Esophagus muscularis mucosa (tissue), 4 donors: ENCODE results near the gene PCP4L1. TPM values are rescaled to one million over a fixed set of nuclear protein-coding genes. Genes with fewer than 3 reads are reported as not detected.

ENCODE experiments used
- DNase-seq: peaks from one replicate; pipeline ENCODE4 v3.0.0-alpha.2; 2017; ENCODE audit errors: extremely low spot score
- H3K27ac ChIP-seq, 4 donors: fragments of 200-600 bp; sonication (generic); replicated peaks in 1 of 4; 1 replicate in 3 of 4; 2 replicates in 1 of 4; pipeline ENCODE4 v1.5.1; 2016 to 2019; ENCODE audit warnings: mild to moderate bottlenecking in 1 of 4
- H3K27me3 ChIP-seq, 4 donors: fragments of 200-600 bp; sonication (generic); one replicate each; pipeline versions ENCODE4 v1.5.1 to v1.6.0; 2016 to 2019
- H3K36me3 ChIP-seq, 4 donors: fragments of 200-600 bp; sonication (generic); one replicate each; pipeline ENCODE4 v1.5.1; 2016 to 2019
- H3K4me1 ChIP-seq, 4 donors: fragments of 200-600 bp; sonication (generic); one replicate each; pipeline ENCODE4 v1.5.1; 2016 to 2019
- H3K4me3 ChIP-seq, 4 donors: fragments of 200-600 bp; sonication (generic); 1 replicate in 2 of 4; 2 replicates in 2 of 4; pipeline ENCODE4 v1.5.1; 2016 to 2019; ENCODE audit warnings: mild to moderate bottlenecking in 4 of 4, moderate library complexity in 1 of 4
- H3K9me3 ChIP-seq, 4 donors: fragments of 200-600 bp; sonication (generic); 1 replicate in 3 of 4; 2 replicates in 1 of 4; pipeline ENCODE4 v1.5.1; 2016 to 2019
- EP300 ChIP-seq: sonication (generic); formaldehyde crosslinking; IDR thresholded peaks from one replicate; pipeline ENCODE4 v1.6.1; 2017; ENCODE audit warnings: antibody characterized with exemption
- POLR2A ChIP-seq: fragments of 450-650 bp; IDR thresholded peaks from one replicate; pipeline ENCODE4 v1.6.1; 2017; ENCODE audit warnings: antibody characterized with exemption, moderate library complexity, mild to moderate bottlenecking, low read depth
- POLR2AphosphoS5 ChIP-seq, 2 donors: sonication (generic); formaldehyde crosslinking; IDR thresholded peaks; one replicate each; pipeline ENCODE4 v1.6.1; 2017; ENCODE audit warnings: antibody characterized with exemption in 2 of 2
- WGBS: methylation state at CpG from one replicate; pipeline ENCODE4 v1.1.5; 2018; 5-methylcytosine and 5-hydroxymethylcytosine counted together
- intact Hi-C: fragments of 100-400 bp; cut with DNase I; formaldehyde crosslinking; loops from one replicate; pipeline ENCODE4 v1.15.1; 2023
- total RNA-seq, 4 donors: library from RNA; depleted of rRNA; stranded (reverse); fragments of >200 nt; gene quantifications; one replicate each; pipeline versions ENCODE4 v1.1.0 to v1.2.1, GENCODE V29; 2016
- TF ChIP-seq, protein P1 (sequence below), 3 experiments: fragments of 200-600 bp in 2 of 3; fragments of 450-650 bp in 1 of 3; sonication (generic) in 2 of 3; IDR thresholded peaks; one replicate each; pipeline ENCODE4 v1.5.1; 2017 to 2019; ENCODE audit warnings: antibody characterized with exemption in 3 of 3, mild to moderate bottlenecking in 2 of 3, moderate library complexity in 1 of 3

The PCP4L1 gene
- total RNA-seq, 4 donors from 2014 or later, result 3.3 to 12.7 (median 6.7) TPM

DNA sequence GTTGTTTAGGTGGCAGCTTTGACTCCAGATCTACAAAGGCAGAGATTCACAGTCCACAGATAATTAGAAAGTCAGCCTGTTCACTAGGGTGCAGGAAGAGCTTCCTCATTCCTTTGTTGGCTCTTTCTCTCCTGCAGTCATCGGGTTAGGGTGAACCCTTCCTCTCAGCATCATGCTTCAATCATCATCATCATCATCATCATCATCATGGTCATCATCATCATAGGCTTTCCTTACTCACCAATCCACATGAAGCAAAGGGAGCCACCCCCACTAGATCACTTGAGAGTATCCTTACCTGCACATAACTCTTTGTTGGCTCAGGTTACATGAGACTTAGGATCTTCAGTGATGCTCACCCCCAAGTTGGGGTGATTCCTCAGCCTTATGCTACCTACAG is 32.2 kb downstream of the PCP4L1 start:
- H3K27ac ChIP-seq, result no peak overlapping the region
- no peaks in the 10 kb centered on the region for H3K9me3 ChIP-seq
- peaks cover 0 to 4% (median 0%) of the 10 kb centered on the region in 4 donors for H3K4me1 ChIP-seq
- H3K4me3 ChIP-seq, result no peak overlapping the region
- DNase-seq, result no peak
- no peaks in the 10 kb centered on the region for H3K36me3 ChIP-seq
- TF ChIP-seq, protein P1, sequence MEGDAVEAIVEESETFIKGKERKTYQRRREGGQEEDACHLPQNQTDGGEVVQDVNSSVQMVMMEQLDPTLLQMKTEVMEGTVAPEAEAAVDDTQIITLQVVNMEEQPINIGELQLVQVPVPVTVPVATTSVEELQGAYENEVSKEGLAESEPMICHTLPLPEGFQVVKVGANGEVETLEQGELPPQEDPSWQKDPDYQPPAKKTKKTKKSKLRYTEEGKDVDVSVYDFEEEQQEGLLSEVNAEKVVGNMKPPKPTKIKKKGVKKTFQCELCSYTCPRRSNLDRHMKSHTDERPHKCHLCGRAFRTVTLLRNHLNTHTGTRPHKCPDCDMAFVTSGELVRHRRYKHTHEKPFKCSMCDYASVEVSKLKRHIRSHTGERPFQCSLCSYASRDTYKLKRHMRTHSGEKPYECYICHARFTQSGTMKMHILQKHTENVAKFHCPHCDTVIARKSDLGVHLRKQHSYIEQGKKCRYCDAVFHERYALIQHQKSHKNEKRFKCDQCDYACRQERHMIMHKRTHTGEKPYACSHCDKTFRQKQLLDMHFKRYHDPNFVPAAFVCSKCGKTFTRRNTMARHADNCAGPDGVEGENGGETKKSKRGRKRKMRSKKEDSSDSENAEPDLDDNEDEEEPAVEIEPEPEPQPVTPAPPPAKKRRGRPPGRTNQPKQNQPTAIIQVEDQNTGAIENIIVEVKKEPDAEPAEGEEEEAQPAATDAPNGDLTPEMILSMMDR (IDR thresholded peaks at IDR 0.05), result no peak
- TF ChIP-seq POLR2AphosphoS5 (IDR thresholded peaks at IDR 0.05) (no peak), EP300 (no peak), POLR2A (no peak)
- 96% methylated on average over 1 of the region's 1 CpG for WGBS
- intact Hi-C loops, result loop anchor here (2.0 kb wide), 1 partner anchor 64 kb away; the partner anchor contains the start of gene TOMM40L
- H3K27me3 ChIP-seq, result no peaks in the 10 kb centered on the region

DNA sequence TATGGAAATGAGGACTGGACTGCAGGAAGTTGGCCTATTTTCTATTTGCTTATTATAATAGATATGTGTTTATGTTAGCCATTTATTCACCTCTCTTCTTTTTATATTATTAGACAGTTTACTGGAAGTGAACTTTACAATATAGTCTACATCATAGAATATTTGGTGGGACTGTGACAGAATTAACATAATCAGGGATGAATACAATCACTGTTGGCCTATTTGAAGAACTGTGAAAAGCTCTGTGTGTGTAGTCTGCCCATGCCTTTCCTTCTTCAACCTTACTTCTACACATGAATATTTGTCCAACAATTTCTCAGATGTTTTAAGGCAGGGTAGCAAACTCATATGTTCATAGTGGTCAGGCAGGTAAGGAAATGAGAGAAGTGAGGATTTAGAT is 38.9 kb downstream of the PCP4L1 start:
- Histone ChIP-seq H3K4me1 (no peaks in the 10 kb centered on the region), H3K9me3 (no peaks in the 10 kb centered on the region), H3K36me3 (no peaks in the 10 kb centered on the region), H3K27me3 (no peaks in the 10 kb centered on the region), H3K4me3 (no peak overlapping the region), H3K27ac (no peak overlapping the region)
- intact Hi-C loops, result no loop called here
- DNase-seq, result no peak
- TF ChIP-seq POLR2AphosphoS5 (IDR thresholded peaks at IDR 0.05) (no peak), EP300 (no peak), POLR2A (no peak)
- TF ChIP-seq, protein P1 (IDR thresholded peaks at IDR 0.05), result no peak

- H3K4me3 ChIP-seq, result no peak overlapping the region
- TF ChIP-seq EP300 (no peak), POLR2AphosphoS5 (IDR thresholded peaks at IDR 0.05) (no peak), POLR2A (no peak)
- TF ChIP-seq, protein P1 (IDR thresholded peaks at IDR 0.05), result no peak
- no peaks in the 10 kb centered on the region for H3K27me3 ChIP-seq
- WGBS, result 84% methylated on average over 6 of the region's 6 CpGs
- intact Hi-C loops, result no loop called here
- H3K36me3 ChIP-seq, result no peaks in the 10 kb centered on the region
- no peak for DNase-seq
- H3K9me3 ChIP-seq, result no peaks in the 10 kb centered on the region
- H3K27ac ChIP-seq, result no peak overlapping the region
- H3K4me1 ChIP-seq, result no peaks in the 10 kb centered on the region
Measured at GRCh38 chr1:161298116-161298515, 39.6 kb downstream of the PCP4L1 start.

DNA sequence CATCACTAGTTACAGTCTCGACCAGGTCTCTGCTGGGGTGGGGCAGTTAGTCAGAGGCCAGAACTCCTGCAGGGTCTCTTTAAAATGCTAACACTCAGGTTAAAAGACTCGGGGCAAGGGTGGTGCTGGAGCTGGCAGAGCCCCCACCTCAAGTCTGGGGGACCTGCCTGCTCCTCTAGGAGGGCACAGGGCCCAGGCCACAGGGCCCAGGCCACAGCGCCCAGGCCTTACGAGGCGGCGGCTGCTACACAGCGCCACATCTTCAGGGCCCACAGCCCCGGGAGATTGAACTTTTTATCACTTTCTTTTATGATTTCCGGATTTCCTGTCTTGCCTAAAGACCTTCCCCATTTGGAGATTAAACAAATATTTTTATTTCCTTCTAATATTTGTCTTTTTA is 40.8 kb downstream of the PCP4L1 start:
- no peak overlapping the region for H3K27ac ChIP-seq
- intact Hi-C loops, result no loop called here
- no peak for DNase-seq
- no peak overlapping the region for H3K4me3 ChIP-seq
- H3K27me3 ChIP-seq, result no peaks in the 10 kb centered on the region
- H3K36me3 ChIP-seq, result no peaks in the 10 kb centered on the region
- 88% methylated on average over 9 of the region's 9 CpGs for WGBS
- H3K4me1 ChIP-seq, result peaks cover under 1 to 5% (median 3%) of the 10 kb centered on the region in 4 donors
- TF ChIP-seq POLR2A (no peak), EP300 (no peak), POLR2AphosphoS5 (IDR thresholded peaks at IDR 0.05) (no peak)
- TF ChIP-seq, protein P1 (IDR thresholded peaks at IDR 0.05), result no peak
- H3K9me3 ChIP-seq, result no peaks in the 10 kb centered on the region

- intact Hi-C loops, result no loop called here
- DNase-seq, result no peak
- no peak overlapping the region for H3K4me3 ChIP-seq
- no peaks in the 10 kb centered on the region for H3K9me3 ChIP-seq
- TF ChIP-seq POLR2AphosphoS5 (IDR thresholded peaks at IDR 0.05), result no peak
- no peak for TF ChIP-seq EP300
- no peak for TF ChIP-seq POLR2A
- TF ChIP-seq, protein P1 (IDR thresholded peaks at IDR 0.05), result no peak
- WGBS, result 89% methylated on average over 4 of the region's 4 CpGs
- H3K27ac ChIP-seq, result no peak overlapping the region
- H3K27me3 ChIP-seq, result no peaks in the 10 kb centered on the region
- H3K4me1 ChIP-seq, result peaks cover 12 to 16% (median 14%) of the 10 kb centered on the region in 4 donors
- no peaks in the 10 kb centered on the region for H3K36me3 ChIP-seq
Measured at GRCh38 chr1:161300478-161300877, 41.9 kb downstream of the PCP4L1 start.
